MM.1S (cell line): ENCODE measurements around the gene ALPL.

Experiments
- DNase-seq: peaks from one replicate; pipeline ENCODE4 v3.0.0-alpha.2; 2015
- H2AFZ ChIP-seq: fragments of 300-600 bp; sonication (generic); 2 replicates; pipeline ENCODE4 v1.6.0; 2016; ENCODE audit warnings: antibody characterized with exemption, low read length
- H3F3A ChIP-seq: fragments of 300-600 bp; sonication (generic); 2 replicates; pipeline ENCODE4 v1.6.1; 2016; ENCODE audit warnings: mild to moderate bottlenecking, antibody characterized with exemption, low read length, moderate library complexity, mixed read lengths; ENCODE audit not compliant: insufficient read depth
- H3K27ac ChIP-seq: fragments of 300-600 bp; sonication (generic); 2 replicates; pipeline ENCODE4 v1.5.1; 2016; ENCODE audit warnings: mild to moderate bottlenecking, low read length
- H3K27me3 ChIP-seq: fragments of 300-600 bp; sonication (generic); replicated peaks from 2 replicates; pipeline ENCODE4 v1.6.0; 2016; ENCODE audit warnings: low read length; ENCODE audit not compliant: insufficient read depth
- H3K36me3 ChIP-seq: fragments of 300-600 bp; sonication (generic); replicated peaks from 2 replicates; pipeline ENCODE4 v1.6.1; 2016; ENCODE audit warnings: mild to moderate bottlenecking, low read length, mixed read lengths; ENCODE audit not compliant: insufficient read depth
- H3K4me1 ChIP-seq: fragments of 300-600 bp; sonication (generic); 2 replicates; pipeline ENCODE4 v1.6.1; 2016; ENCODE audit warnings: low read length, mixed read lengths
- H3K4me2 ChIP-seq: fragments of 300-600 bp; sonication (generic); 2 replicates; pipeline ENCODE4 v1.6.0; 2016; ENCODE audit warnings: low read depth, low read length
- H3K4me3 ChIP-seq: fragments of 300-600 bp; sonication (generic); 2 replicates; pipeline ENCODE4 v1.5.1; 2016; ENCODE audit warnings: low read length, mixed read lengths
- H3K79me2 ChIP-seq: fragments of 300-600 bp; sonication (generic); 2 replicates; pipeline ENCODE4 v1.6.1; 2016; ENCODE audit warnings: mixed run types, low read length, mixed read lengths
- H3K9ac ChIP-seq: fragments of 300-600 bp; sonication (generic); 2 replicates; pipeline ENCODE4 v1.6.1; 2016; ENCODE audit warnings: low read length, mixed read lengths
- H3K9me2 ChIP-seq: fragments of 300-600 bp; sonication (generic); replicated peaks from 2 replicates; pipeline ENCODE4 v1.6.1; 2016; ENCODE audit warnings: mild to moderate bottlenecking, low read length, mixed read lengths; ENCODE audit not compliant: insufficient read depth
- H3K9me3 ChIP-seq: fragments of 300-600 bp; sonication (generic); replicated peaks from 2 replicates; pipeline ENCODE4 v1.6.1; 2016; ENCODE audit warnings: mild to moderate bottlenecking, low read length, mixed read lengths; ENCODE audit not compliant: insufficient read depth
- H4K20me1 ChIP-seq: fragments of 300-600 bp; sonication (generic); 2 replicates; pipeline ENCODE4 v1.6.1; 2016; ENCODE audit warnings: mild to moderate bottlenecking, low read length, moderate library complexity, mixed read lengths; ENCODE audit not compliant: insufficient read depth
- CTCF ChIP-seq: fragments of 300-600 bp; sonication (generic); IDR thresholded peaks from 2 replicates; pipeline ENCODE4 v1.5.1; 2016; ENCODE audit warnings: antibody characterized with exemption, low read length, mixed read lengths
- EZH2 ChIP-seq: fragments of 300-600 bp; sonication (generic); optimal IDR thresholded peaks from 2 replicates; pipeline ENCODE3; 2017; ENCODE audit warnings: low read depth, mild to moderate bottlenecking, antibody characterized with exemption, low read length, mixed read lengths
- EZH2phosphoT487 ChIP-seq: fragments of 300-600 bp; sonication (generic); IDR thresholded peaks from 2 replicates; pipeline ENCODE4 v1.6.1; 2018; ENCODE audit warnings: antibody characterized with exemption, low read length

Gene ALPL

GRCh38 chr1:21569820-21570527 is 60.8 kb downstream of the ALPL start:
- H3F3A ChIP-seq, result no peaks in the 10 kb centered on the region
- no peak overlapping the region for H3K9ac ChIP-seq
- peaks cover 88% of the 10 kb centered on the region for H3K27me3 ChIP-seq
- no peak overlapping the region for H3K4me2 ChIP-seq
- H3K4me3 ChIP-seq, result no peak overlapping the region
- no peaks in the 10 kb centered on the region for H3K9me2 ChIP-seq
- no peaks in the 10 kb centered on the region for H3K79me2 ChIP-seq
- DNase-seq, result no peak
- no peak overlapping the region for H3K27ac ChIP-seq
- H4K20me1 ChIP-seq, result no peaks in the 10 kb centered on the region
- H2AFZ ChIP-seq, result no peak overlapping the region
- no peaks in the 10 kb centered on the region for H3K9me3 ChIP-seq
- TF ChIP-seq EZH2phosphoT487 (no peak), CTCF (no peak), EZH2 (no peak)
- H3K4me1 ChIP-seq, result no peaks in the 10 kb centered on the region
- no peaks in the 10 kb centered on the region for H3K36me3 ChIP-seq

GRCh38 chr1:21570528-21570875 is 61.3 kb downstream of the ALPL start:
- TF ChIP-seq EZH2, result no peak
- TF ChIP-seq CTCF, result no peak
- TF ChIP-seq EZH2phosphoT487, result no peak
- no peaks in the 10 kb centered on the region for H3K4me1 ChIP-seq
- H3K4me3 ChIP-seq, result no peak overlapping the region
- no peaks in the 10 kb centered on the region for H4K20me1 ChIP-seq
- no peaks in the 10 kb centered on the region for H3K36me3 ChIP-seq
- H2AFZ ChIP-seq, result no peak overlapping the region
- DNase-seq, result no peak
- H3K9ac ChIP-seq, result no peak overlapping the region
- H3K9me2 ChIP-seq, result no peaks in the 10 kb centered on the region
- no peaks in the 10 kb centered on the region for H3K79me2 ChIP-seq
- peaks cover 88% of the 10 kb centered on the region for H3K27me3 ChIP-seq
- H3F3A ChIP-seq, result no peaks in the 10 kb centered on the region
- no peak overlapping the region for H3K4me2 ChIP-seq
- H3K27ac ChIP-seq, result no peak overlapping the region
- no peaks in the 10 kb centered on the region for H3K9me3 ChIP-seq

GRCh38 chr1:21570885-21571284 is 61.7 kb downstream of the ALPL start:
- Histone ChIP-seq H2AFZ (no peak overlapping the region), H3K4me3 (no peak overlapping the region), H3K27me3 (peaks cover 88% of the 10 kb centered on the region), H3K9me2 (no peaks in the 10 kb centered on the region), H3F3A (no peaks in the 10 kb centered on the region), H3K27ac (no peak overlapping the region), H3K9me3 (no peaks in the 10 kb centered on the region), H3K9ac (no peak overlapping the region), H4K20me1 (no peaks in the 10 kb centered on the region), H3K4me2 (no peak overlapping the region), H3K4me1 (no peaks in the 10 kb centered on the region), H3K36me3 (no peaks in the 10 kb centered on the region), H3K79me2 (no peaks in the 10 kb centered on the region)
- TF ChIP-seq CTCF (no peak), EZH2phosphoT487 (no peak), EZH2 (no peak)
- DNase-seq, result no peak
